22Rv1 (cell line): Measurements from ENCODE around the gene PDE3A.

ENCODE experiments used
- ZFX ChIP-seq: fragments of 450-650 bp; IDR thresholded peaks from 2 replicates; pipeline ENCODE4 v1.6.1; 2017; ENCODE audit warnings: antibody characterized with exemption, borderline replicate concordance
- TF ChIP-seq, protein P1 (sequence below): fragments of 450-650 bp; IDR thresholded peaks from 2 replicates; pipeline ENCODE4 v1.5.1; 2017; ENCODE audit warnings: mild to moderate bottlenecking

DNA sequence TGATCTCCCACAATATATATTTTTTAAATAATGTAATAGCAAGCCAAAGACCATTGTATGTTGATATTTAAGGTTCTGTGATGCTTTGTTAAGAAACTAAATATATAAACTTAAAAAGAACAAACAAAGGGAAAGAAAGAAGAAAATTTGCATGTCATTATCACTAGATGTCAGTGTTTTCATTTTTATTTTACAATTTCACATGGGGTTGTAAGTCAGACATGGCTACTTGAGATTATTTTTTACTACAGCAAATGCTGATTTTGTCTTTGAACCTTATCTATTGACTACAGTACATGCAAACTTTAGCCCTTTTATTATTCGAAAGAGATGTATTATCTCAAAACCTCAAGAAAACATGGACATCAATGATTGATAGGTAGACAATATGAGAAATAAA is 362.9 kb downstream of the PDE3A start:
- TF ChIP-seq, protein P1, sequence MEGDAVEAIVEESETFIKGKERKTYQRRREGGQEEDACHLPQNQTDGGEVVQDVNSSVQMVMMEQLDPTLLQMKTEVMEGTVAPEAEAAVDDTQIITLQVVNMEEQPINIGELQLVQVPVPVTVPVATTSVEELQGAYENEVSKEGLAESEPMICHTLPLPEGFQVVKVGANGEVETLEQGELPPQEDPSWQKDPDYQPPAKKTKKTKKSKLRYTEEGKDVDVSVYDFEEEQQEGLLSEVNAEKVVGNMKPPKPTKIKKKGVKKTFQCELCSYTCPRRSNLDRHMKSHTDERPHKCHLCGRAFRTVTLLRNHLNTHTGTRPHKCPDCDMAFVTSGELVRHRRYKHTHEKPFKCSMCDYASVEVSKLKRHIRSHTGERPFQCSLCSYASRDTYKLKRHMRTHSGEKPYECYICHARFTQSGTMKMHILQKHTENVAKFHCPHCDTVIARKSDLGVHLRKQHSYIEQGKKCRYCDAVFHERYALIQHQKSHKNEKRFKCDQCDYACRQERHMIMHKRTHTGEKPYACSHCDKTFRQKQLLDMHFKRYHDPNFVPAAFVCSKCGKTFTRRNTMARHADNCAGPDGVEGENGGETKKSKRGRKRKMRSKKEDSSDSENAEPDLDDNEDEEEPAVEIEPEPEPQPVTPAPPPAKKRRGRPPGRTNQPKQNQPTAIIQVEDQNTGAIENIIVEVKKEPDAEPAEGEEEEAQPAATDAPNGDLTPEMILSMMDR: no peak
- no peak for TF ChIP-seq ZFX
